Activated T-cell treated with anti-CD3 and anti-CD28 coated beads for 24 hours (primary cell): ENCODE measurements around the gene NPTX1.

ENCODE experiments used
- DNase-seq: peaks from one replicate; pipeline ENCODE4 v3.0.0-alpha.2; 2020; ENCODE audit warnings: low read depth

Gene NPTX1

DNA sequence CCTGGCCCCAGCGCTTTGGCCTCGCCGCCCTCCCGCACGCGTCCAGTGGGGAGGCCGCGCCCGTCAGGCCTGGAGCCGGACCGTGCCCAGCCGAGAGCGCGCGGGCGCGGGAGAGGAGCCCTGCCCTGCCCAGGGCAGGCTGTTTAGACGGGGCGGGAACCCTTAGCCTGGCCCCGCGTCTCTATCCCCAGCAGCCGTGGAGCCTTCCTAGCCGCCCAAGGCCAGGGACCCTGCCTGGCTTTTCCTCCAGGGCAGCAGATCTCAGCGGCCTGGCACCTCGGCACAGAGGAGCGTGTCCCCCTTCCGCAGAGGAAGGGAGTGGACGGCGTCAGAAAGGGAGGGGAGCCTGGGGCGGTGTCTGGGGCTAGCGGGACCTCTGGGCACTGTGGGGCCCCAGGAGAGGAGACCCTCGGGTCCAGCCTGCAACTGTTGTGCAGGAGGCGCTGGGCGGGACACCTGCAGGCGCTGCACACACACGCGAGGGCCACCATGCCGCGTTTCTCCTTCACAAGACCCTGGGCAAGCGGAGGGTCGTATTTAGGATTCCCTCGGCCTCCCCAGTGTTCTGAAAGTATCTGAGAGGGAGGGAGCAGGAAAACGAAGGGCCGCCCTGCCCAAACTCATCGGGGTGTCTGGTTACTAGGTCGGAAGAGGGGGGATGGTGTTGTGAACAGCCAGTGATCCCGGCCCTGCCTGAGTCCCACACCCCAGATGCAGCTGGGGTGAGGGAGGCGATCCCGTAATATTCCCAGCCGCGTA lies 2.3 kb upstream of the NPTX1 start:
- DNase-seq: no peak

- no peak for DNase-seq
These were observed 1.5 kb upstream of the NPTX1 start for GRCh38 chr17:80477647-80478478.

GRCh38 chr17:80476877-80477646 lies 655 bp upstream of the NPTX1 start:
- DNase-seq: no peak

- no peak for DNase-seq
These were observed 1.2 kb downstream of the NPTX1 start for GRCh38 chr17:80474961-80475909.

DNA sequence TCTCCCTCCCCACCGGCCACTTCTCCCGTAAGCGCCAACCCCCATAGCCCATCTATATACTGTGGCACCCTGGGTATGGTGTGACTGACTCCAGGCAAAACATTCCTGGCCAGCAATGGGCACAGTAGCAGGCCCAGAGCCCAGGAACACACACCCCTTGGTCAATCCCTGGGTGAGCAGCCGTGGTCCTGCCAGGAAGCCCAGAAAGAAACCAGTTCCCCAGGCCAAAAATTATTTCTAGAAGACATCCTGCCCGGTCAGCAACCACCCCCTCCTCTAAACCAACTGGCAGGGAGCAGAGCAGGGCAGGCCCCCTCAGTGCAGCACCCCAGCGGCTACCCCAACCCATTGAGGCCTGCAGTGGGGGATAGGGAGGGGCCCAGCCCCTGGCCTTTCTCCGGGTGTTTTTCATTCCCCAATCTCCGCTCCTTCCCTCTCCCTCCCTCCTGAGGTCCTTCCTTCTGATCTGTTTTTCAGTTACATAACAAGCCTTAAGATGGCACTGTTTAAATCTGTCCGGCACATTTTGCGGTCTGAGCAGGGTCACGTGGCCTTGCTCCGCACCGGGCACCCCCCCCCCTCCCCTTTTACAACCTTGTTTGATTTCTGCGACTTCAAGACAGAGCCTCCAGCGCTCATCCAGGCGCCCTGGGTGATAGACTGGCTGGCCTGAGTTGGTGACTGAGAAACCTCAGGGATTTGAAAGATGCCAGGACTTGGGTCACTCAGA lies 2.0 kb downstream of the NPTX1 start:
- DNase-seq: no peak

DNA sequence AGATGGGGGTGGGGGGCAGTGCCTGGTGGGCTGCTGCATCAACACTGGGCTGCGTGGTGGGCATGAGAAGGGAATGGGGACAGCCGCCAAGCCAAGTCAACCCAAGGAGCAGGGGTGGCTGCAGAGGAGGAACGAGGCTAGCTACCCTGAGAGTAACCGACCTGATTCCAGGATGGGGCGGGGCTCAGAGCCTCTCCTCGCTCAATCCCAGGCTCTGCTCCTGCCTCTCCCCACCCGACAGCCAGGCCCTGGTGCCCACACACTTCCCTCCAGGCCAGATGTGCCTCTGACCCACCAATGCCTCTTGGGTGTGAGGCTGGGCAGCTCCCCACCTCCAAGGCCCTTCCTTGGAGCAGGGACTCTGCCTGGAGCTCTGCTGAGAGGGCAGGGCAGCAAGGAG lies 2.7 kb downstream of the NPTX1 start:
- DNase-seq: no peak

DNA sequence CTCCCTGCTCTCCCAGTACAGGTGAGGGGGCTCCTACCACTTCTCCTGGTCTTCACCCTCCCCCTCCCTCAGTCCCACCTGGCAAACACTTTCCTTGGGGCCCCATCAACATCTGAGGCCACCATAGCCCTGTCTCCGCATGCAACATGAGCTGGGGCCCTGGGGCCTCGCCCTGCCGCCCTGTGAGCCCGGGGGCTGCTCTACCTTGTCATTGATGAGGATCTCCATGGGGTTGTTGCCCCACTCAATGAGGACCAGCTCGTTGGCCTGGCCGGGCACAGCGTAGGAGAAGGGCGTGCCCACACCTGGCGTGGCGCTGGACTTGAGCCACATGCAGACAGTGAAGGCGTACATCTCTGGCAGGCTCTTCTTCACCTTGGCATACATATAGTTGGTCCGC lies 3.4 kb downstream of the NPTX1 start:
- no peak for DNase-seq

- no peak for DNase-seq
These were observed 4.5 kb downstream of the NPTX1 start for GRCh38 chr17:80471922-80472321.

GRCh38 chr17:80470603-80471002 lies 5.8 kb downstream of the NPTX1 start:
- DNase-seq: no peak

GRCh38 chr17:80469667-80470066 lies 6.7 kb downstream of the NPTX1 start:
- no peak for DNase-seq

- no peak for DNase-seq
These were observed 7.5 kb downstream of the NPTX1 start for GRCh38 chr17:80468781-80469493.

GRCh38 chr17:80468242-80468641 lies 8.2 kb downstream of the NPTX1 start:
- no peak for DNase-seq

DNA sequence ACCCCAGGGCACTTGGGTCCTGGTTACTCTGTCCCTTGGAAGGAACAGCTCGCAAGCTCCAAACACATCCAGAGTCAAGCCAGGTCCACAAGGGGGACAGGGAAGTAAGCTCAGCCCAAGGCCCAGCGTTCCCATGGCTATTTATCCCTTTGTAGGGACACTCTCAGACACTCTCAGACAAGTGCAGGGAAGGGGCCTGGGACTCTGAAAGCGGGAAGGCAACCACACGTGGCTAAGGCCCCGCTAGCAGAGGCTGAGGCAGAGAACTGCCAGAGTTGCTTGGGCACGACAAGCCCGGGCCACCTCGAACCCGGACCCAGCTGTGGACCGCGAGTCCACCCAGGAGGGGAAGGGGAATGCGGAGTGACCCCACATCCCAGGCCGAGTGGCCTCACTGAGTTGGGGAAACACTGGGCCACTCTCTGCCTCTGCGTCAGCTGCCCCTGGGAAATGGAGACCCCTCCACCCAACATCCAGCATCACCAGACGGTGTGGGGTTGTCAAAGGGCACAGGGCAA lies 10.2 kb downstream of the NPTX1 start:
- DNase-seq: no peak

GRCh38 chr17:80465327-80465974 lies 11.0 kb downstream of the NPTX1 start:
- no peak for DNase-seq

DNA sequence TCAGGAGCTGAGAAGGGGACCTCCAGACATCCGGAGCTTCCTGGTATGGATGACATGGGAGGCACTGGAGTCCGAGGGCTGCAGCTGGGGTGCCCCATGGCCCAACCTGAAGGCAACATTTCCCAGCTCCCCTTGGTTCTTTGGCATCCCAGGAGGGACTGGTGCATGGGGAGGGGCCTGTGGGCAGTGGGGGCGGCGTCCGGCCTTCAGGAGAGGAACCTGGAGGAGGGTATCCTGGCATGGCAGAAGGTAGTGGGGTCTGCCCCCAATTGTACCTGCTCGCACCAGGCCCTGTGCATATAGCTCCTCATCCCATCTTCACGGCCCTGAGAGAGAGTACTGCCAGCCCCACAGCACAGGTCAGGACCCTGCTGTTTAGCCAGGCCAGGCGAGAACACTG lies 11.9 kb downstream of the NPTX1 start:
- DNase-seq: no peak

DNA sequence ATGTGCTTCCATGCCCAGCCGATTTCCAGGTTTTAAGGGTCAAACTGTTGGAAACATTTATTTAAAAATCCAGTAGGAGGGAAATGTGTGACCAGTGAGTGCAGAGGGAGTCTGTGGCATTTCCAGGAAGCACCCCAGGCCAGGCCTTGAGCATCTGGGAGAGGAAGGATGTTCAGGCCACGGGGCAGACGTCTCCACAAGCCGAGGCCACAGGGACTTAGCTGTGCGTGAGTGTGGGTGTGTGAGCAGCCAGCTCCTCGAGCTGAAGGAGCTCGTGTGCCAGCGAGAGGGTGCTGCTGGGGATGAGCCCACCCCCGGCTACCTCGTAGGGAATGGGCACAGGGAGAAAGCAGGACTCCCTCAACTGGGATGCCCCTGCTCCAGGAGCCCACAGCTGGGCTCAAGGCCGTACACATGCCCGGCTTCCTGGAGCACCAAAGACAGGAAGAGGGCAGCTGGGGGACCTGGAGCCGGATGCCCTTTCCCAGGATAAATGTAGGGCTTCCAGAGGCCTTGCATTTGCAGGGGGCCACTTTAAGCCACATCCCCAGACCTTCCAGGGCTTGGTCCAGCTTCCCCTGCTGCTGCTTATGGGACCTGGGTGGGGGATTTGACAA lies 12.5 kb downstream of the NPTX1 start:
- DNase-seq: no peak

DNA sequence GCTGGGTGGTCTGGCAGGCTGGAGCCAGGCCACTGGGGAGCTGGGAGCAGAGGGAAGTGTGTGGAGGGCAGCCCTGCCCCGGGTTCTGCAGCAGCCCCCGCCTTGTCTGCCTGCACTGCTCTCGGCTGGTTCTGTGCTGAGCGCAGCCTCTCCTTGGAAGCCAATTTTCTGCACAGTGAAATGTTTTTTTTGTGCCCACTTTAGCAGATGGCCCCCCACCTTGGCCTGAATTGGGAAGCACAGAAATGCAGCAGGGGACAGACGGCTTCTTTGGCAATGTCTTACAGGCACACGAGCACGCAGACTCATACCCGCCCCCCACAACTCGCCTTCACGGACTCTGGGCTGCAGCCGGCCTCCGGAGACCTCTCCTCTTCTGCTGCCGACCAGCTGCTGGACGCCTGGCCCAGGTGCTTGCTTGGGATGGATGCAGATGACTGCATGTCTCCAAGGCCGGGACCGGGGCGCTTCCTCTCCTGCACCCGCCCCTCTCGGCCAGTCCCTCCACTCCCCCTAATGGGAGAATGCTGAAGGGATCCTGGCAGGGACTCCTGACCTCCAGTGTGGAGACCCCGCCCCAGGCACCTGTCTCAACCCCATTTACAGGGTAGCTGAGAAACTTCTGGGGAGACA lies 14.8 kb downstream of the NPTX1 start:
- no peak for DNase-seq

GRCh38 chr17:80460429-80460834 lies 16.0 kb downstream of the NPTX1 start:
- no peak for DNase-seq
